Measurements from ENCODE around the gene CMPK1. TPM values are rescaled to one million over a fixed set of nuclear protein-coding genes. Genes with fewer than 3 reads are reported as not detected.

CMPK1 gene
- total and polyA plus RNA-seq, 2 of the 8 experiments (the other 6 are each of a cell fraction or from before 2014, with no cell fraction given), result 6.0 to 36.9 TPM

GRCh38 chr1:47388891-47389238 lies 55.3 kb downstream of the CMPK1 start (continued):
- TF ChIP-seq CREB1 (IDR thresholded peaks at IDR 0.05) (no peak), SIRT6 (IDR thresholded peaks at IDR 0.05; ENCODE audit: low read length) (no peak), BACH1 (IDR thresholded peaks at IDR 0.05; ENCODE audit: low read length) (no peak), CTCF (IDR thresholded peaks at IDR 0.05; ENCODE audit: control extremely low read depth in 1 of 3, insufficient read depth in 1 of 3, low read depth in 1 of 3, low read length in 3 of 3) (peak; percentile 80 to 93 (median 89)), YY1 (IDR thresholded peaks at IDR 0.05; ENCODE audit: low read depth, low read length) (peak; percentile 39; the same call in 1 of the 2 replicates), JUN (IDR thresholded peaks at IDR 0.05; ENCODE audit: low read depth, low read length) (no peak), HDAC2 (IDR thresholded peaks at IDR 0.05; ENCODE audit: borderline replicate concordance in 1 of 2, low read depth in 2 of 2, low read length in 2 of 2) (no peak), SP4 (IDR thresholded peaks at IDR 0.05; ENCODE audit: low read length) (no peak), TCF12 (IDR thresholded peaks at IDR 0.05; ENCODE audit: low read depth, low read length) (0 out of 2 replicates have a peak, but pooled peaks have one; percentile 18), POU5F1 (IDR thresholded peaks at IDR 0.05; ENCODE audit: low read depth, low read length) (no peak), SRF (IDR thresholded peaks at IDR 0.05; ENCODE audit: low read depth, low read length) (no peak), SP1 (IDR thresholded peaks at IDR 0.05; ENCODE audit: low read depth, low read length) (no peak), KDM1A (IDR thresholded peaks at IDR 0.05; ENCODE audit: borderline replicate concordance, low read length) (no peak), CBX8 (IDR thresholded peaks at IDR 0.05; ENCODE audit: borderline replicate concordance, low read depth, low read length) (no peak), PHF8 (conservative IDR thresholded peaks at IDR 0.05; ENCODE audit: low read depth, low read length) (no peak), ASH2L (IDR thresholded peaks at IDR 0.05; ENCODE audit: low read length) (no peak), POLR2A (IDR thresholded peaks at IDR 0.05; ENCODE audit: control extremely low read depth in 1 of 2, low read depth in 2 of 2, low read length in 2 of 2) (no peak), SUZ12 (IDR thresholded peaks at IDR 0.05; ENCODE audit: low read length) (no peak)
